NCI-H2196 (cell line): ENCODE results near the gene TMEM117.

Experiments used
- DNase-seq: peaks from one replicate; lab custom pipeline; 2025; ENCODE audit not compliant: unreplicated experiment; lab: John Stamatoyannopoulos, UW

Gene TMEM117

GRCh38 chr12:44285321-44285960 is 449.6 kb downstream of the TMEM117 start:
- no peak for DNase-seq

- no peak for DNase-seq
Observed at GRCh38 chr12:44286336-44286735, 450.5 kb downstream of the TMEM117 start.

GRCh38 chr12:44286821-44287505 is 451.1 kb downstream of the TMEM117 start:
- no peak for DNase-seq

- DNase-seq, result no peak
Observed at GRCh38 chr12:44287545-44287944, 451.7 kb downstream of the TMEM117 start.

- DNase-seq, result no peak
Observed at GRCh38 chr12:44294649-44295048, 458.8 kb downstream of the TMEM117 start.

GRCh38 chr12:44295958-44296623 is 460.2 kb downstream of the TMEM117 start:
- DNase-seq, result no peak

- DNase-seq, result no peak
Observed at GRCh38 chr12:44296624-44297197, 460.8 kb downstream of the TMEM117 start.

- DNase-seq, result no peak
Observed at GRCh38 chr12:44299524-44299923, 463.6 kb downstream of the TMEM117 start.

GRCh38 chr12:44307506-44308168 is 471.8 kb downstream of the TMEM117 start:
- DNase-seq, result no peak

GRCh38 chr12:44313188-44313587 is 477.3 kb downstream of the TMEM117 start:
- DNase-seq, result no peak

GRCh38 chr12:44314007-44314500 is 478.2 kb downstream of the TMEM117 start:
- DNase-seq, result no peak

- no peak for DNase-seq
Observed at GRCh38 chr12:44317651-44318126, 481.8 kb downstream of the TMEM117 start.

- no peak for DNase-seq
Observed at GRCh38 chr12:44331269-44331668, 495.4 kb downstream of the TMEM117 start.

- DNase-seq, result no peak
Observed at GRCh38 chr12:44334347-44334746, 498.5 kb downstream of the TMEM117 start.

GRCh38 chr12:44335030-44335429 is 499.1 kb downstream of the TMEM117 start:
- DNase-seq, result no peak

- DNase-seq, result no peak
Observed at GRCh38 chr12:44336577-44336976, 500.7 kb downstream of the TMEM117 start.

GRCh38 chr12:44342371-44342770 is 506.5 kb downstream of the TMEM117 start:
- no peak for DNase-seq

- no peak for DNase-seq
Observed at GRCh38 chr12:44347145-44347544, 511.3 kb downstream of the TMEM117 start.

- no peak for DNase-seq
Observed at GRCh38 chr12:44357494-44357893, 521.6 kb downstream of the TMEM117 start.

GRCh38 chr12:44358636-44359035 is 522.8 kb downstream of the TMEM117 start:
- no peak for DNase-seq

GRCh38 chr12:44362947-44363346 is 527.1 kb downstream of the TMEM117 start:
- no peak for DNase-seq
